ENCODE results near the gene ZNF106.

ZNF106 gene

GRCh38 chr15:42404461-42405235, 86.3 kb downstream of the ZNF106 start:
- Histone ChIP-seq H4K20me1 (ENCODE audit: low read depth, low read length) (no peaks in the 10 kb centered on the region), H3K36me3 (ENCODE audit: low read length) (no peaks in the 10 kb centered on the region), H3K9me2 (replicated peaks; ENCODE audit: insufficient read depth, low read length) (no peaks in the 10 kb centered on the region), H3K79me2 (ENCODE audit: insufficient read depth, low read length) (no peaks in the 10 kb centered on the region), H3K27ac (ENCODE audit: low read depth, low read length) (no peak overlapping the region), H3F3A (ENCODE audit: insufficient read depth) (no peaks in the 10 kb centered on the region), H3K9me3 (ENCODE audit: insufficient read depth, low read length) (no peaks in the 10 kb centered on the region), H2AFZ (ENCODE audit: low read depth, low read length, severe bottlenecking) (no peak overlapping the region), H3K9ac (ENCODE audit: low read length) (no peak overlapping the region), H3K4me2 (ENCODE audit: low read depth, low read length, poor library complexity, severe bottlenecking) (no peak overlapping the region), H3K4me3 (ENCODE audit: insufficient read depth, low read length, poor library complexity, severe bottlenecking) (no peak overlapping the region), H3K27me3 (ENCODE audit: low read length) (no peaks in the 10 kb centered on the region)
- no peak for TF ChIP-seq CTCF (IDR thresholded peaks at IDR 0.05; ENCODE audit: insufficient read depth, low read length, poor library complexity, severe bottlenecking)
- TF ChIP-seq EZH2phosphoT487 (conservative IDR thresholded peaks at IDR 0.05; ENCODE audit: low read length) = no peak

GRCh38 chr15:42403389-42403788, 87.6 kb downstream of the ZNF106 start:
- H3K4me3 ChIP-seq (ENCODE audit: insufficient read depth, low read length, poor library complexity, severe bottlenecking) = no peak overlapping the region
- H3K27me3 ChIP-seq (ENCODE audit: low read length) = no peaks in the 10 kb centered on the region
- no peak overlapping the region for H3K9ac ChIP-seq (ENCODE audit: low read length)
- no peaks in the 10 kb centered on the region for H3F3A ChIP-seq (ENCODE audit: insufficient read depth)
- no peak overlapping the region for H3K4me2 ChIP-seq (ENCODE audit: low read depth, low read length, poor library complexity, severe bottlenecking)
- H4K20me1 ChIP-seq (ENCODE audit: low read depth, low read length) = no peaks in the 10 kb centered on the region
- TF ChIP-seq EZH2phosphoT487 (conservative IDR thresholded peaks at IDR 0.05; ENCODE audit: low read length) (no peak), CTCF (IDR thresholded peaks at IDR 0.05; ENCODE audit: insufficient read depth, low read length, poor library complexity, severe bottlenecking) (no peak)
- no peak overlapping the region for H2AFZ ChIP-seq (ENCODE audit: low read depth, low read length, severe bottlenecking)
- H3K9me3 ChIP-seq (ENCODE audit: insufficient read depth, low read length) = no peaks in the 10 kb centered on the region
- no peaks in the 10 kb centered on the region for H3K9me2 ChIP-seq (replicated peaks; ENCODE audit: insufficient read depth, low read length)
- H3K27ac ChIP-seq (ENCODE audit: low read depth, low read length) = no peak overlapping the region
- H3K79me2 ChIP-seq (ENCODE audit: insufficient read depth, low read length) = no peaks in the 10 kb centered on the region
- H3K36me3 ChIP-seq (ENCODE audit: low read length) = no peaks in the 10 kb centered on the region

- Histone ChIP-seq H3K4me3 (ENCODE audit: insufficient read depth, low read length, poor library complexity, severe bottlenecking) (no peak overlapping the region), H3K27ac (ENCODE audit: low read depth, low read length) (no peak overlapping the region), H3K9ac (ENCODE audit: low read length) (no peak overlapping the region), H3K9me3 (ENCODE audit: insufficient read depth, low read length) (no peaks in the 10 kb centered on the region), H3K9me2 (replicated peaks; ENCODE audit: insufficient read depth, low read length) (no peaks in the 10 kb centered on the region), H3K36me3 (ENCODE audit: low read length) (no peaks in the 10 kb centered on the region), H3F3A (ENCODE audit: insufficient read depth) (no peaks in the 10 kb centered on the region), H3K4me2 (ENCODE audit: low read depth, low read length, poor library complexity, severe bottlenecking) (no peak overlapping the region), H4K20me1 (ENCODE audit: low read depth, low read length) (no peaks in the 10 kb centered on the region), H3K27me3 (ENCODE audit: low read length) (no peaks in the 10 kb centered on the region), H3K79me2 (ENCODE audit: insufficient read depth, low read length) (no peaks in the 10 kb centered on the region), H2AFZ (ENCODE audit: low read depth, low read length, severe bottlenecking) (no peak overlapping the region)
- no peak for TF ChIP-seq CTCF (IDR thresholded peaks at IDR 0.05; ENCODE audit: insufficient read depth, low read length, poor library complexity, severe bottlenecking)
- no peak for TF ChIP-seq EZH2phosphoT487 (conservative IDR thresholded peaks at IDR 0.05; ENCODE audit: low read length)
Measured at GRCh38 chr15:42402455-42403205, 88.3 kb downstream of the ZNF106 start.

All from SU-DHL-6 (cell line).